ENCODE measurements around the gene HOXC13.

The HOXC13 gene

GRCh38 chr12:53955036-53955775, 16.6 kb downstream of the HOXC13 start:
- no peak for DNase-seq

GRCh38 chr12:53955776-53956250, 17.2 kb downstream of the HOXC13 start:
- no peak for DNase-seq

- DNase-seq, result no peak
Measured at GRCh38 chr12:53956251-53956887, 17.7 kb downstream of the HOXC13 start.

GRCh38 chr12:53956914-53957536, 18.4 kb downstream of the HOXC13 start:
- no peak for DNase-seq

GRCh38 chr12:53958128-53958527, 19.5 kb downstream of the HOXC13 start:
- no peak for DNase-seq

- DNase-seq, result no peak
Measured at GRCh38 chr12:53959314-53959713, 20.7 kb downstream of the HOXC13 start.

- DNase-seq, result no peak
Measured at GRCh38 chr12:53960187-53961024, 21.8 kb downstream of the HOXC13 start.

GRCh38 chr12:53961025-53961761, 22.6 kb downstream of the HOXC13 start:
- DNase-seq, result no peak

- no peak for DNase-seq
Measured at GRCh38 chr12:53963005-53963404, 24.4 kb downstream of the HOXC13 start.

GRCh38 chr12:53963434-53964314, 25.0 kb downstream of the HOXC13 start:
- no peak for DNase-seq

GRCh38 chr12:53964315-53964713, 25.7 kb downstream of the HOXC13 start:
- no peak for DNase-seq

- no peak for DNase-seq
Measured at GRCh38 chr12:53965281-53966084, 26.9 kb downstream of the HOXC13 start.

- no peak for DNase-seq
Measured at GRCh38 chr12:53966085-53966384, 27.4 kb downstream of the HOXC13 start.

GRCh38 chr12:53966385-53967133, 27.9 kb downstream of the HOXC13 start:
- DNase-seq, result no peak

GRCh38 chr12:53967421-53967925, 28.8 kb downstream of the HOXC13 start:
- DNase-seq, result no peak

- no peak for DNase-seq
Measured at GRCh38 chr12:53968214-53969127, 29.8 kb downstream of the HOXC13 start.

GRCh38 chr12:53969588-53970259, 31.1 kb downstream of the HOXC13 start:
- no peak for DNase-seq

- DNase-seq, result no peak
Measured at GRCh38 chr12:53970451-53970850, 31.8 kb downstream of the HOXC13 start.
